Stimulated activated CD8-positive, alpha-beta memory T cell treated with anti-CD3 and anti-CD28 coated beads, Interleukin-7, amount 100 ng/mL, for 48 hours (primary cell): ENCODE measurements around the gene C11orf24.
A peak's percentile ranks its signal among the peaks of the same experiment; 100 is the strongest.
"Not testable (repeated sequence)": the region's sequence is repeated elsewhere in the genome, so short reads cannot be mapped to it uniquely, and the experiment has no call there.

Experiments used
- DNase-seq, 2 donors: peaks; one replicate each; pipeline ENCODE4 v3.0.0-alpha.2; 2020; ENCODE audit warnings: low read depth in 1 of 2; ENCODE audit errors: extremely low read depth in 1 of 2

C11orf24 gene

GRCh38 chr11:68257477-68258362 lies 14.1 kb downstream of the C11orf24 start:
- peak; percentile 72 to 88 for DNase-seq

- no peak for DNase-seq
These were observed 15.4 kb downstream of the C11orf24 start for GRCh38 chr11:68256331-68256741.

GRCh38 chr11:68255526-68255925 lies 16.2 kb downstream of the C11orf24 start:
- no peak for DNase-seq

GRCh38 chr11:68254421-68254820 lies 17.4 kb downstream of the C11orf24 start:
- no peak for DNase-seq

- no peak for DNase-seq
These were observed 20.0 kb downstream of the C11orf24 start for GRCh38 chr11:68251765-68252164.

- DNase-seq: not testable (repeated sequence)
These were observed 26.9 kb downstream of the C11orf24 start for GRCh38 chr11:68244912-68245311.

- not testable (repeated sequence) for DNase-seq
These were observed 27.9 kb downstream of the C11orf24 start for GRCh38 chr11:68243847-68244246.

- no peak for DNase-seq
These were observed 29.2 kb downstream of the C11orf24 start for GRCh38 chr11:68242616-68243015.

- DNase-seq: no peak
These were observed 40.2 kb downstream of the C11orf24 start for GRCh38 chr11:68231621-68232020.

- no peak for DNase-seq
These were observed 42.2 kb downstream of the C11orf24 start for GRCh38 chr11:68229601-68230000.

GRCh38 chr11:68226421-68226820 lies 45.4 kb downstream of the C11orf24 start:
- no peak for DNase-seq

- no peak for DNase-seq
These were observed 47.2 kb downstream of the C11orf24 start for GRCh38 chr11:68224606-68225005.

GRCh38 chr11:68223275-68223674 lies 48.5 kb downstream of the C11orf24 start:
- DNase-seq: no peak

GRCh38 chr11:68221406-68221805 lies 50.4 kb downstream of the C11orf24 start:
- DNase-seq: no peak

- DNase-seq: no peak
These were observed 55.4 kb downstream of the C11orf24 start for GRCh38 chr11:68216171-68216938.

GRCh38 chr11:68215524-68216170 lies 56.1 kb downstream of the C11orf24 start:
- DNase-seq: no peak

GRCh38 chr11:68215087-68215445 lies 56.7 kb downstream of the C11orf24 start:
- DNase-seq: no peak

- DNase-seq: no peak
These were observed 57.3 kb downstream of the C11orf24 start for GRCh38 chr11:68214173-68215086.

GRCh38 chr11:68213555-68214172 lies 58.1 kb downstream of the C11orf24 start:
- peak; percentile 55 to 56 for DNase-seq

- DNase-seq: no peak
These were observed 58.6 kb downstream of the C11orf24 start, which contains the start of gene KMT5B for GRCh38 chr11:68213135-68213515. KMT5B (minus strand) TSS chr11:68213296; CDS start chr11:68190076, 23,220 bp downstream.
